AG04449 (cell line): ENCODE measurements around the gene CUEDC1.

Source experiments
- CTCF ChIA-PET: fragments of 350-600 bp; formaldehyde crosslinking; extraction: SDS; loops from one replicate; lab custom pipeline; 2021; ENCODE audit warnings: antibody characterized with exemption; lab: Yijun Ruan, JAX
- POLR2A ChIA-PET: fragments of 400-600, 350-600 bp; formaldehyde crosslinking; extraction: SDS; loops from one replicate; lab custom pipeline; 2020; ENCODE audit warnings: antibody characterized with exemption, inconsistent platforms; lab: Yijun Ruan, JAX
- DNase-seq: peaks from one replicate; pipeline ENCODE4 v3.0.0-alpha.2; 2010; ENCODE audit warnings: low read depth, low spot score
- H3K4me3 ChIP-seq: 2 replicates; pipeline ENCODE4 v1.5.1; 2011; ENCODE audit warnings: low read depth, mild to moderate bottlenecking, control low read depth, low read length
- TF ChIP-seq, protein P1 (sequence below): IDR thresholded peaks from one replicate; pipeline ENCODE4 v1.5.1; 2011; ENCODE audit warnings: mild to moderate bottlenecking, moderate library complexity, low read length, control low read depth, inconsistent platforms; ENCODE audit not compliant: insufficient read depth; ENCODE audit errors: missing control alignments

Gene CUEDC1

DNA sequence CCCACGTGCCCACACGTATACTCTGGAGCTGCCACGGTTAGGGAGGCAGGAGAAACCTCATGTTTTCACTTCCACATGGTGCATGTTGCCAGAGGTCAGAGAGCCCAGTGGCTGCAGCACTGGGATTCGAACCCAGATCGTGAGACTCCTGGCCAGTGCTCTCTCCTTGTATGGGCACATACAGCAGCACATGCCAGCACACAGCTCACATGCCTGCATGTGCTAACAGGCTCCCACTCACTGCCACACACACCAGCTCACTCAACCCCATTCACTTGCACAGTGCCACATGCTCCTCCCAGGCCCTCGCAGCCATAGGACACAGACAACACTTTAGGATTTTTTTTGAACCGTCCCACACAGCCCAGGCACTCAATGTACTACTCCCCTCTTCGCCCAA, 55.8 kb downstream of the CUEDC1 start:
- DNase-seq = no peak
- CTCF ChIA-PET = interaction anchor here (0.9 to 4.2 kb wide), 11 partner anchors 8 to 108 kb away, joined by 3 to 18 read pairs (median 3); partner anchors contain the start of gene SRSF1
- H3K4me3 ChIP-seq = no peak overlapping the region
- POLR2A ChIA-PET = interaction anchor here (0.9 to 2.2 kb wide), 10 partner anchors 18 to 88 kb away, joined by 3 to 10 read pairs (median 4); partner anchors contain the start of gene CUEDC1
- TF ChIP-seq, protein P1, sequence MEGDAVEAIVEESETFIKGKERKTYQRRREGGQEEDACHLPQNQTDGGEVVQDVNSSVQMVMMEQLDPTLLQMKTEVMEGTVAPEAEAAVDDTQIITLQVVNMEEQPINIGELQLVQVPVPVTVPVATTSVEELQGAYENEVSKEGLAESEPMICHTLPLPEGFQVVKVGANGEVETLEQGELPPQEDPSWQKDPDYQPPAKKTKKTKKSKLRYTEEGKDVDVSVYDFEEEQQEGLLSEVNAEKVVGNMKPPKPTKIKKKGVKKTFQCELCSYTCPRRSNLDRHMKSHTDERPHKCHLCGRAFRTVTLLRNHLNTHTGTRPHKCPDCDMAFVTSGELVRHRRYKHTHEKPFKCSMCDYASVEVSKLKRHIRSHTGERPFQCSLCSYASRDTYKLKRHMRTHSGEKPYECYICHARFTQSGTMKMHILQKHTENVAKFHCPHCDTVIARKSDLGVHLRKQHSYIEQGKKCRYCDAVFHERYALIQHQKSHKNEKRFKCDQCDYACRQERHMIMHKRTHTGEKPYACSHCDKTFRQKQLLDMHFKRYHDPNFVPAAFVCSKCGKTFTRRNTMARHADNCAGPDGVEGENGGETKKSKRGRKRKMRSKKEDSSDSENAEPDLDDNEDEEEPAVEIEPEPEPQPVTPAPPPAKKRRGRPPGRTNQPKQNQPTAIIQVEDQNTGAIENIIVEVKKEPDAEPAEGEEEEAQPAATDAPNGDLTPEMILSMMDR = no peak

GRCh38 chr17:57898487-57899311, 56.5 kb downstream of the CUEDC1 start:
- CTCF ChIA-PET = interaction anchor here (0.9 to 4.2 kb wide), 17 partner anchors 8 to 108 kb away, joined by 3 to 18 read pairs (median 3); partner anchors contain the start of gene SRSF1
- TF ChIP-seq, protein P1 = no peak
- H3K4me3 ChIP-seq = no peak overlapping the region
- POLR2A ChIA-PET = interaction anchor here (0.9 to 2.2 kb wide), 9 partner anchors 18 to 88 kb away, joined by 3 to 10 read pairs (median 4); partner anchors contain the start of gene CUEDC1
- DNase-seq = no peak

GRCh38 chr17:57895382-57896060, 59.7 kb downstream of the CUEDC1 start:
- no peak for DNase-seq
- ChIA-PET POLR2A (interaction anchor here (0.7 kb wide), 1 partner anchor 349 kb away, joined by 3 read pairs; no protein-coding TSS in a partner anchor), CTCF (interaction anchor here (0.8 to 7.5 kb wide), 4 partner anchors 9 to 101 kb away, joined by 3 to 128 read pairs (median 17); no protein-coding TSS in a partner anchor)
- H3K4me3 ChIP-seq = no peak overlapping the region
- TF ChIP-seq, protein P1 = no peak

GRCh38 chr17:57894848-57895247, 60.4 kb downstream of the CUEDC1 start:
- ChIA-PET POLR2A (interaction anchor here (0.7 to 0.9 kb wide), 2 partner anchors 81 to 350 kb away, joined by 3 read pairs; no protein-coding TSS in a partner anchor), CTCF (interaction anchor here (1.3 to 7.5 kb wide), 3 partner anchors 9 to 53 kb away, joined by 3 to 128 read pairs (median 30); no protein-coding TSS in a partner anchor)
- no peak for DNase-seq
- H3K4me3 ChIP-seq = no peak overlapping the region
- TF ChIP-seq, protein P1 = no peak

GRCh38 chr17:57892820-57893595, 62.2 kb downstream of the CUEDC1 start:
- TF ChIP-seq, protein P1 = no peak
- POLR2A ChIA-PET = interaction anchor here (0.6 to 3.7 kb wide), 11 partner anchors 10 to 95 kb away, joined by 3 to 23 read pairs (median 4); partner anchors contain the start of genes CUEDC1 and VEZF1
- CTCF ChIA-PET = interaction anchor here (0.8 to 7.5 kb wide), 26 partner anchors 7 to 107 kb away, joined by 3 to 128 read pairs (median 8); no protein-coding TSS in a partner anchor
- H3K4me3 ChIP-seq = peak overlapping the region; percentile 25
- DNase-seq = peak; percentile 97
